ENCODE data around the gene ARHGEF12. TPM values are rescaled to one million over a fixed set of nuclear protein-coding genes. Genes with fewer than 3 reads are reported as not detected.

ARHGEF12 gene
- total and polyA plus RNA-seq, 8 donors, result 13.8 to 74.7 (median 38.4) TPM

DNA sequence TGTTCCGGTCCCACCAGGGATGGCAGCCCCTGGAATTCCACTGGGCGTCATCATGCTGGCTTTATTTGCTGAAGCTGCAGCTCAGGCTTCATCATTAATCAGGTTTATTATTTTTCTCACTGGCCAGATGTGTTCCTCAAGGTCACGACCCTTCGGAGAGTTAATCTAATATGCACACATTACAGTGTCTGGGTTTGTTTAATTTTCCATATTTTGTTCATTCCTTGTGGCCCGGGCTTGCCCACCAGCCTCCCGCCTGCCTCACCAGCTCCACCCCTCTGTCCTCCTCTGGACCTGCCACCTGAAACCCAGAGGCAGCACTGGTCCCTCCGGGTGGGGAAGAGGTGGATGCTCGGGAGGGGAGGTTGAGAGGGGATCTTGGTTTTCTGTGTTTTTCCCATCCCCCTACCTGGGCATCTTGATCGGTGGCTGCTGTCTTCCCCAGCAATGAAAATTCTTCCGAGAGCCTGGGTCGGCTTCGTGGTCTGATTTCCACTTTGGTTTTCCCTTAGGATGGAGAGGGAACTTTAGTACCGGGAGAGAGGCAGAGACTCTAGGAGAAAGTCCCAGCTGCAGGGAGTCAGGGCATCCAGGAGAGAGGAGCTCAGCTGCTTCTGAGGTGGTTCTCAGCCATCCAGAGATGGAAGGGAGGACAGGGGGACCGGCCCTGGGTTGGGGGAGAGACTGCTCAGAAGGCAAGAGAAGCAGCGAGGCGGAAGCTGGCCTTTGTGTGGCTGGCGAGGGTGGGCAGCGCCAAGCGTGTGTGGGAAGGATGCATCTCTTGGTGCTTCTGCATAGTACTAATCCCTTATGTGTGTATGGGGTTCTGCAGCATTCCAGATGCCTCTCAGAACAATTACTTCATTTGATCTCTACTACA, 177.5 kb downstream of the ARHGEF12 start:
- no peak for FAIRE-seq
- 47 to 55% methylated on average over 19 of the region's 19 CpGs for WGBS, 2 donors

DNA sequence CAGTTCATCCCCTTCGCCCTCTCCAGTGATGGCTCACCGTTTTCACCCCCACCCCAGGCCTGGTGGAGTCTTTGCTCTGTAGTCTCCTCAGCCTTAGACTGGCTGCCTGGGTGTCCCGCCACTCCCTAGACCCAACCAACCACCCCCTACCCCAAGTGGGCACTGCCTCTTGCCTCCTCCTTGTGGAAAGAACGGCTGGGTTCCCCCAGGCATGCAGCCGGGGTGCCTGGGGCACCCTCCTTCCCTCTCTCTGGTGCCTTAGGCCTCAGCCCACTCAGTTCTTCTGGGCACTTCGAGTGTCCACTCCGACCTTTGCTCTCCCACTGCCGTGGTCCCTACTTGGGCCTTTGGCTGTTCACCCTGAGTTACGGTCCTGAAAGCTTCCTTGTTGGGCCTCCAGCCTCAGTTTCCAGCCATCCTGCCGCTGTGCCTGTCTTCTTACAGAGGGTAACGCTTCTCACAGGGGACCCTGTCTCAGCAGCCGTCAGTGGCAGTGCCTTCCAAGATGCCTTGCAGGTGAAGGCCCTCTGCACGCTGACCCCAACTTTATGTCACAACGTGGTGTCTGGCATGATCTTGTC, 178.4 kb downstream of the ARHGEF12 start:
- DNase-seq (peak in 1 of 6 donors; percentile 35), ATAC-seq (no peak), FAIRE-seq (no peak)
- no peak overlapping the region for H3K4me3 ChIP-seq
- H3K9me3 ChIP-seq, result no peaks in the 10 kb centered on the region
- 68 to 77% methylated on average over 14 of the region's 14 CpGs for WGBS, 2 donors
- no peaks in the 10 kb centered on the region for H3K4me1 ChIP-seq
- H3K27ac ChIP-seq, result no peak overlapping the region
- TF ChIP-seq, protein P1, sequence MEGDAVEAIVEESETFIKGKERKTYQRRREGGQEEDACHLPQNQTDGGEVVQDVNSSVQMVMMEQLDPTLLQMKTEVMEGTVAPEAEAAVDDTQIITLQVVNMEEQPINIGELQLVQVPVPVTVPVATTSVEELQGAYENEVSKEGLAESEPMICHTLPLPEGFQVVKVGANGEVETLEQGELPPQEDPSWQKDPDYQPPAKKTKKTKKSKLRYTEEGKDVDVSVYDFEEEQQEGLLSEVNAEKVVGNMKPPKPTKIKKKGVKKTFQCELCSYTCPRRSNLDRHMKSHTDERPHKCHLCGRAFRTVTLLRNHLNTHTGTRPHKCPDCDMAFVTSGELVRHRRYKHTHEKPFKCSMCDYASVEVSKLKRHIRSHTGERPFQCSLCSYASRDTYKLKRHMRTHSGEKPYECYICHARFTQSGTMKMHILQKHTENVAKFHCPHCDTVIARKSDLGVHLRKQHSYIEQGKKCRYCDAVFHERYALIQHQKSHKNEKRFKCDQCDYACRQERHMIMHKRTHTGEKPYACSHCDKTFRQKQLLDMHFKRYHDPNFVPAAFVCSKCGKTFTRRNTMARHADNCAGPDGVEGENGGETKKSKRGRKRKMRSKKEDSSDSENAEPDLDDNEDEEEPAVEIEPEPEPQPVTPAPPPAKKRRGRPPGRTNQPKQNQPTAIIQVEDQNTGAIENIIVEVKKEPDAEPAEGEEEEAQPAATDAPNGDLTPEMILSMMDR (IDR thresholded peaks at IDR 0.05), result no peak
- intact Hi-C loops (cut with DNase I), result loop anchor here (5.0 to 10.0 kb wide), 4 partner anchors 168 to 440 kb away; no protein-coding TSS in a partner anchor
- no peaks in the 10 kb centered on the region for H3K36me3 ChIP-seq
- H3K27me3 ChIP-seq, result peaks cover 0 to 5% (median 0%) of the 10 kb centered on the region in 4 donors

More for the DNA sequence above, 177.5 kb downstream of the ARHGEF12 start:
- intact Hi-C loops (cut with DNase I), result loop anchor here (5.0 to 10.0 kb wide), 4 partner anchors 169 to 441 kb away; no protein-coding TSS in a partner anchor
- Histone ChIP-seq H3K4me3 (no peak overlapping the region), H3K9me3 (no peaks in the 10 kb centered on the region), H3K27ac (no peak overlapping the region), H3K36me3 (no peaks in the 10 kb centered on the region), H3K4me1 (no peaks in the 10 kb centered on the region), H3K27me3 (peaks cover 0 to 8% (median 0%) of the 10 kb centered on the region in 4 donors)
- TF ChIP-seq, protein P1 (IDR thresholded peaks at IDR 0.05), result no peak
- ATAC-seq (no peak), DNase-seq (peak in 1 of 6 donors; percentile 43)

DNA sequence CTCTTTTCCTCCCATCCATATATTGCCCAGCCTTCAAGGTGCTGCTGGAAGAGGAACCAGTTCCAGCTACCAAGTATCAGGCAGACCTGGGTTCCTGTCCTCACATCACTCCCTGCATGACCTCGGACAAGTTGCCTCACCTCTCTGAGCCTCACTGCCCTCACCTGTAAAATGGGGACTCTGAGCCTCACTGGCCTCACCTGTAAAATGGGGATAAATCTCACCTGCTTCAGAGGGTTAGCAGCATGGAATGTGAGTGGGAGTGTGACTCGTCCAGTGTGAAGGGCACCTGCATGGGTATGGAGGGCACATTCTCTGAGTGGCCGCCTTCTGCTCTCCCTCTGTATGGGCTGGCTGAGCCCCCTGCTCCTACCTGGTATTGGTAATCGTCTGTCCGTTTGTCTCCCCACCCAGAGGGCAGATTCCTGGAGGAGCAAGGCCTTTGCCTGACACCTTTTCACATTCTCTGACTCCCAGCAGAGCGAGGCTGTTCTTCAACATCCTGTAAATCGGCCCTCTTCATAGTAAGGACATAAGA, 179.0 kb downstream of the ARHGEF12 start:
- WGBS, 2 donors, result 58 to 68% methylated on average over 7 of the region's 7 CpGs
- Histone ChIP-seq H3K4me1 (no peaks in the 10 kb centered on the region), H3K9me3 (no peaks in the 10 kb centered on the region), H3K27ac (no peak overlapping the region), H3K36me3 (no peaks in the 10 kb centered on the region), H3K4me3 (no peak overlapping the region), H3K27me3 (peaks cover 0 to 2% (median 0%) of the 10 kb centered on the region in 4 donors)
- intact Hi-C loops (cut with DNase I), result loop anchor here in 2 of 3 donors (10.0 kb wide), 2 partner anchors 170 to 440 kb away; no protein-coding TSS in a partner anchor
- no peak for ATAC-seq
- no peak for FAIRE-seq
- peak in 1 of 6 donors; percentile 10 for DNase-seq
- TF ChIP-seq, protein P1 (IDR thresholded peaks at IDR 0.05), result no peak

DNA sequence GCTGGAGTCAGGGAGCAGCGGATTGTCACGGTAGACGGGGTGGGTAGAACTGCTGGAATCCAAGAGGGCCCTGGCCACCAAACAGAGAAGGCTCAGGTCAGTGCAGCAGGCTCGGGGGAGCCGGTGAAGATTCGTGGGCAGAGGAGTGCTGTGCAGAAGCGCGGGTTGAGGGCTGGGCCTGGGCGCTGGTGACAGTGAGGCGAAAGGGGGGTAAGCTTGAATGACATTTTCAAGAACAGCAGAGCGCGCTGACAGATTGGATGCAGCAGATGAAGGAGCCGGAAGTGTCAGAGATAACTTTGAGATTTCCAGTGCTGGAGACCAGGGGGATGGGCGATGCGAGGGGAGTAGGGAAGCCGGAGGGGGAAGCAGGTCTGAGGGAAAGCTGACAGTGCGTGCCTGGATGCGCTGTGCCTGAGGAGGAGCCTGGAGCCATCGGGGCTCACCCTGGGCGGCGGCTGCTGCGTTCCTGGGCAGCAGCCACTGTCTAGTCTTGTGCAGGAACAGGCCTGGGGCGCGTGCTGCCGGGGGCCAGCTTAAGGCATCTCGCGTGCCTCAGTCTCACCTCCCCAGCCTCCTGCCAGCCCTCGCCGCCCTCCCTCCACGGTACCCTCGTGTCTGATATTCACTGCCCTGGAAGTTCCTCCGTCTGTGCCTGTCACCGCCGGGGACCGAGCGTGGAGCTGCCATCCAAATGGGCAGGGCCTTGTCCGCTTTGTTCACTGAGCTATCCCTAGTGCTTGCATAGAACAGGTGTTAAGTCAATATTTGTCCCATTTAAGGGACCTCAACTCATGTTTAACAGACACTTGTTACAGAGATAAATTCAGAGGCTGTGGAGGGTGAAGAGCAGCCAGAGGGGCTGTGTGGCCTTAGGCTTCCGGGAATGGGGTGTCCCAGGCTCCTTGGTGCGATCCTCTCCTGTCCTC, 180.5 kb downstream of the ARHGEF12 start:
- peak in 1 of 4 donors; percentile 36 for ATAC-seq

More for the DNA sequence above, 180.5 kb downstream of the ARHGEF12 start:
- intact Hi-C loops (cut with DNase I), result loop anchor here in 2 of 3 donors (10.0 kb wide), 2 partner anchors 168 to 438 kb away; no protein-coding TSS in a partner anchor
- Histone ChIP-seq H3K4me1 (no peaks in the 10 kb centered on the region), H3K36me3 (no peaks in the 10 kb centered on the region), H3K9me3 (no peaks in the 10 kb centered on the region), H3K27ac (no peak overlapping the region), H3K27me3 (no peaks in the 10 kb centered on the region), H3K4me3 (no peak overlapping the region)
- FAIRE-seq (no peak), DNase-seq (peak in 1 of 6 donors; percentile 56)
- WGBS, 2 donors, result 18 to 20% methylated on average over 39 of the region's 39 CpGs
- TF ChIP-seq, protein P1 (IDR thresholded peaks at IDR 0.05), result no peak

Data from pancreas (tissue), 10 donors.